Endothelial cell (in vitro differentiated cells): ENCODE data around the gene RNH1. TPM values are rescaled to one million over a fixed set of nuclear protein-coding genes. Genes with fewer than 3 reads are reported as not detected.

ENCODE experiments used
- DNase-seq: peaks from one replicate; pipeline ENCODE4 v3.0.0; 2021; ENCODE audit warnings: low spot score
- H3K27ac Mint-ChIP-seq: one replicate; pipeline ENCODE4 v1.8.0; 2021; ENCODE audit warnings: mixed read lengths, inconsistent platforms; ENCODE audit not compliant: unreplicated experiment
- H3K27me3 Mint-ChIP-seq: one replicate; pipeline ENCODE4 v1.8.0; 2021; ENCODE audit warnings: mild to moderate bottlenecking, moderate library complexity, mixed read lengths, inconsistent platforms; ENCODE audit not compliant: unreplicated experiment
- H3K36me3 Mint-ChIP-seq: one replicate; pipeline ENCODE4 v1.8.0; 2021; ENCODE audit warnings: mild to moderate bottlenecking, low read depth, mixed read lengths, inconsistent platforms; ENCODE audit not compliant: unreplicated experiment
- H3K4me1 Mint-ChIP-seq: one replicate; pipeline ENCODE4 v1.8.0; 2021; ENCODE audit warnings: mild to moderate bottlenecking, mixed read lengths, inconsistent platforms; ENCODE audit not compliant: unreplicated experiment
- H3K4me3 Mint-ChIP-seq: one replicate; pipeline ENCODE4 v1.8.0; 2021; ENCODE audit warnings: mild to moderate bottlenecking, mixed read lengths, inconsistent platforms; ENCODE audit not compliant: unreplicated experiment
- H3K9me3 Mint-ChIP-seq: one replicate; pipeline ENCODE4 v1.8.0; 2021; ENCODE audit warnings: mixed read lengths, inconsistent platforms; ENCODE audit not compliant: unreplicated experiment
- CTCF ChIP-seq: fragments of 200-600 bp; sonication (generic); IDR thresholded peaks from one replicate; pipeline ENCODE4 v1.5.0; 2021; ENCODE audit warnings: antibody characterized with exemption; ENCODE audit not compliant: unreplicated experiment
- total RNA-seq: library from RNA; stranded (reverse); fragmentation: NEBNext Ultra II Directional; extraction: Animal tissue kit (Norgen Biotek cat#: 25700); gene quantifications from one replicate; pipeline ENCODE4 v1.2.1, GENCODE V29; 2021; ENCODE audit not compliant: unreplicated experiment

Gene RNH1
- total RNA-seq, 1 donor from 2014 or later: 61.1 TPM

GRCh38 chr11:553988-554340 lies 46.9 kb upstream of the RNH1 start:
- Mint-ChIP-seq H3K4me3 (no peak overlapping the region), H3K36me3 (no peaks in the 10 kb centered on the region), H3K9me3 (no peaks in the 10 kb centered on the region), H3K27me3 (peaks cover 9% of the 10 kb centered on the region), H3K4me1 (no peaks in the 10 kb centered on the region), H3K27ac (no peak overlapping the region)
- DNase-seq: no peak
- TF ChIP-seq CTCF: no peak

- DNase-seq: no peak
- Mint-ChIP-seq H3K9me3 (no peaks in the 10 kb centered on the region), H3K36me3 (no peaks in the 10 kb centered on the region), H3K4me1 (no peaks in the 10 kb centered on the region), H3K4me3 (no peak overlapping the region), H3K27ac (no peak overlapping the region), H3K27me3 (peaks cover 12% of the 10 kb centered on the region)
- TF ChIP-seq CTCF: no peak
These were observed 46.3 kb upstream of the RNH1 start for GRCh38 chr11:553083-553987.

- TF ChIP-seq CTCF: no peak
- Mint-ChIP-seq H3K36me3 (no peaks in the 10 kb centered on the region), H3K4me1 (no peaks in the 10 kb centered on the region), H3K9me3 (no peaks in the 10 kb centered on the region), H3K27me3 (peaks cover 10% of the 10 kb centered on the region), H3K4me3 (no peak overlapping the region), H3K27ac (no peak overlapping the region)
- DNase-seq: no peak
These were observed 44.6 kb upstream of the RNH1 start for GRCh38 chr11:551596-551995.

- no peaks in the 10 kb centered on the region for H3K9me3 Mint-ChIP-seq
- H3K27me3 Mint-ChIP-seq: peaks cover 7% of the 10 kb centered on the region
- TF ChIP-seq CTCF: no peak
- no peaks in the 10 kb centered on the region for H3K36me3 Mint-ChIP-seq
- H3K4me3 Mint-ChIP-seq: no peak overlapping the region
- no peak for DNase-seq
- H3K27ac Mint-ChIP-seq: no peak overlapping the region
- H3K4me1 Mint-ChIP-seq: no peaks in the 10 kb centered on the region
These were observed 44.1 kb upstream of the RNH1 start for GRCh38 chr11:551131-551530.

GRCh38 chr11:550746-551085 lies 43.7 kb upstream of the RNH1 start:
- Mint-ChIP-seq H3K27ac (no peak overlapping the region), H3K9me3 (no peaks in the 10 kb centered on the region), H3K27me3 (peaks cover 9% of the 10 kb centered on the region), H3K4me1 (no peaks in the 10 kb centered on the region), H3K4me3 (no peak overlapping the region), H3K36me3 (no peaks in the 10 kb centered on the region)
- DNase-seq: no peak
- no peak for TF ChIP-seq CTCF
